GM12878 (cell line): Measurements from ENCODE around the gene USP10. TPM values are rescaled to one million over a fixed set of nuclear protein-coding genes. Genes with fewer than 3 reads are reported as not detected.

Source experiments
- ATAC-seq: fragments of 200-7000 bp; cut with Tn5 transposase; 3 replicates; pipeline ENCODE4 v1.9.1; 2020; ENCODE audit warnings: mild to moderate bottlenecking, moderate library complexity
- BruUV-seq: library from RNA; stranded (reverse); fragments of 400-500 nt; replicated peaks from 2 replicates; lab custom pipeline; 2021; lab: Mats Ljungman, UMichigan
- CTCF ChIA-PET: fragments of 300-600 bp; sonication (Branson Sonifier 250); formaldehyde crosslinking; extraction: SDS; loops from one replicate; lab custom pipeline; 2021; ENCODE audit warnings: inconsistent platforms; lab: Yijun Ruan, JAX
- POLR2A ChIA-PET: fragments of 350-600 bp; formaldehyde crosslinking; extraction: SDS; loops from one replicate; lab custom pipeline; 2021; ENCODE audit warnings: inconsistent platforms; lab: Charles Lee
- RAD21 ChIA-PET: fragments of 300-600 bp; sonication (Branson Sonifier 250); formaldehyde crosslinking; loops from one replicate; lab custom pipeline; 2023; ENCODE audit warnings: antibody characterized with exemption; ENCODE audit not compliant: unreplicated experiment; lab: Charles Lee
- SMC1A ChIA-PET: fragments of 300-600 bp; sonication (Branson Sonifier 250); formaldehyde crosslinking; loops from one replicate; lab custom pipeline; 2023; ENCODE audit not compliant: unreplicated experiment, uncharacterized antibody; lab: Charles Lee
- DNase-seq: peaks from one replicate; pipeline ENCODE4 v3.0.0-alpha.2; 2011; ENCODE audit warnings: low read depth, low spot score
- FAIRE-seq: peaks from 3 replicates; lab custom pipeline; 2011; peaks lifted over from hg19 to GRCh38; lab: Jason Lieb, UNC
- H2AFZ ChIP-seq: 2 replicates; pipeline ENCODE4 v1.6.0; 2011; ENCODE audit warnings: low read depth, low read length, control low read depth; ENCODE audit not compliant: control insufficient read depth
- H3K27ac ChIP-seq: 2 replicates; pipeline ENCODE4 v1.5.1; 2011; ENCODE audit warnings: control low read depth; ENCODE audit not compliant: control insufficient read depth, insufficient read depth
- H3K27me3 ChIP-seq, 2 experiments: replicated peaks in 1 of 2; 2 replicates each; pipeline versions ENCODE4 v1.6.0 to v1.6.1; 2011; ENCODE audit warnings: low read length in 1 of 2; ENCODE audit not compliant: control insufficient read depth in 2 of 2, insufficient read depth in 2 of 2
- H3K36me3 ChIP-seq, 2 experiments: 2 replicates each; pipeline ENCODE4 v1.5.1; 2011; ENCODE audit warnings: low read length in 1 of 2; ENCODE audit not compliant: control insufficient read depth in 2 of 2, insufficient read depth in 2 of 2
- H3K4me1 ChIP-seq: 2 replicates; pipeline ENCODE4 v1.6.1; 2011; ENCODE audit warnings: mild to moderate bottlenecking, low read length, moderate library complexity, mixed read lengths; ENCODE audit not compliant: control insufficient read depth, insufficient read depth
- H3K4me2 ChIP-seq: 2 replicates; pipeline ENCODE4 v1.6.0; 2011; ENCODE audit warnings: control low read depth; ENCODE audit not compliant: control insufficient read depth, insufficient read depth
- H3K4me3 ChIP-seq: fragments of 200-600 bp; sonication (generic); 2 replicates; pipeline ENCODE4 v1.5.1; 2016
- H3K79me2 ChIP-seq: 2 replicates; pipeline ENCODE4 v1.6.0; 2011; ENCODE audit warnings: low read length; ENCODE audit not compliant: control insufficient read depth, insufficient read depth
- H3K9ac ChIP-seq: 2 replicates; pipeline ENCODE4 v1.8.0; 2011; ENCODE audit warnings: low read length, control low read depth, mixed read lengths; ENCODE audit not compliant: control insufficient read depth, insufficient read depth
- H3K9me3 ChIP-seq: replicated peaks from 3 replicates; pipeline ENCODE4 v1.5.1; 2011; ENCODE audit warnings: mild to moderate bottlenecking, low read length; ENCODE audit not compliant: control insufficient read depth, insufficient read depth
- H4K20me1 ChIP-seq: 2 replicates; pipeline ENCODE4 v1.6.0; 2011; ENCODE audit not compliant: control insufficient read depth, insufficient read depth
- JUNB ChIP-seq: IDR thresholded peaks from 2 replicates; pipeline ENCODE4 v1.6.1; 2016; ENCODE audit warnings: antibody characterized with exemption, mild to moderate bottlenecking
- NFYB ChIP-seq: IDR thresholded peaks from 2 replicates; pipeline ENCODE4 v1.6.1; 2011; ENCODE audit warnings: low read depth, mild to moderate bottlenecking, low read length, improper control_type of control experiment, moderate library complexity; ENCODE audit not compliant: insufficient read depth
- RCOR1 ChIP-seq: conservative IDR thresholded peaks from 2 replicates; pipeline ENCODE4 v1.6.1; 2012; ENCODE audit warnings: low read depth, low read length, improper control_type of control experiment
- WGBS: methylation state at CpG from one replicate; pipeline ENCODE4 v1.1.6; 2016; ENCODE audit warnings: low lambda C conversion rate; ENCODE audit not compliant: insufficient replicate concordance, insufficient coverage; ENCODE audit errors: missing lambda C conversion rate; 5-methylcytosine and 5-hydroxymethylcytosine counted together
- in situ Hi-C: fragments of 300-500 bp; cut with MboI; formaldehyde crosslinking; loops from 9 replicates; pipeline ENCODE4 v1.14.3; 2018; ENCODE audit warnings: mixed read lengths
- intact Hi-C: fragments of 100-400 bp; cut with micrococcal nuclease; formaldehyde crosslinking; loops from one replicate; pipeline ENCODE4 v1.14.2; 2022; ENCODE audit not compliant: unreplicated experiment
- polyA plus RNA-seq, 11 experiments: library from polyadenylated mRNA; depleted of rRNA in 4 of 11; unstranded in 6 of 11; stranded (reverse) in 5 of 11; fragments of >200 nt; fragmentation: Nextera tagmentation in 4 of 11; fragmentation: Illumina TruSeq in 1 of 11; extraction: Ambion mirVana in 4 of 11; extraction: Trizol in 1 of 11; gene quantifications; 1 replicate in 1 of 11; 2 replicates in 10 of 11; pipeline versions ENCODE4 v1.2.1 to v1.2.3, GENCODE V29; 2011 to 2016; ENCODE audit warnings: inconsistent platforms in 2 of 11, missing spikeins in 2 of 11, low read depth in 1 of 11
- total RNA-seq, 4 experiments: library from RNA; depleted of rRNA in 3 of 4; stranded (reverse); fragments of >200 nt in 3 of 4; fragmentation: Illumina TruSeq in 1 of 4; extraction: Trizol in 1 of 4; gene quantifications; 2 replicates each; pipeline versions ENCODE4 v1.2.1 to v1.2.3, GENCODE V29; 2013 to 2021
- TF ChIP-seq, protein P1 (sequence below): IDR thresholded peaks from 2 replicates; pipeline ENCODE4 v1.6.1; 2011; ENCODE audit warnings: borderline replicate concordance, low read depth, mild to moderate bottlenecking, moderate library complexity, mixed read lengths, low read length; ENCODE audit not compliant: insufficient read depth; ENCODE audit errors: extremely low read length
- TF ChIP-seq, protein P2 (sequence below): IDR thresholded peaks from 2 replicates; pipeline ENCODE4 v1.6.1; 2011; ENCODE audit warnings: borderline replicate concordance, low read depth, mild to moderate bottlenecking, moderate library complexity, low read length; ENCODE audit not compliant: insufficient read depth, poor library complexity, severe bottlenecking

Gene USP10
- total and polyA plus RNA-seq, 10 of the 15 experiments (the other 5 are each of a cell fraction or from before 2014, with no cell fraction given): 46.1 to 160 (median 105) TPM

DNA sequence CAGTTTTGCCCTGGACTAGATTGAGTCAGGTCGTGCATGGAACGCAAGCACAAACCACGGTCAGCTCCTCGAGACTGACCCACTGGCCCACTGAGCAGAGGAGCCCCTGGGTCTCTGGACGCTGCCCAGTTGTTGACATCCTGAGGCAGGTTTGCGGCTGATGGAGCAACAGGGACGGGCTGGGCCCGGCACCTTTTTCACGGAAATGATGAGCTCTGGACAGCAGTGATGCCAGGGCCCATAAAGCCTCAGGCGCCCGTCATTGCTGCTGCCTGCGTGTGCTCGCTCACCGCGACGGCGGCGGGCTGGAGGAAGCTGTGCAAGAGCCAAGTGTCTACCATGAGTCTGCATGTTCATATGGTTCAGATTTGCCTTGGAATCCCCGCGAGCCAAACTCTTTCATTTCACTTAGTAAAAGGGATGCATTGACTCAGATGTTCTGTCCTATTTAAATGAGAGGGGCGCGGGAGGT lies 89.2 kb downstream of the USP10 start (continued):
- TF ChIP-seq JUNB (no peak), RCOR1 (no peak), NFYB (no peak)

DNA sequence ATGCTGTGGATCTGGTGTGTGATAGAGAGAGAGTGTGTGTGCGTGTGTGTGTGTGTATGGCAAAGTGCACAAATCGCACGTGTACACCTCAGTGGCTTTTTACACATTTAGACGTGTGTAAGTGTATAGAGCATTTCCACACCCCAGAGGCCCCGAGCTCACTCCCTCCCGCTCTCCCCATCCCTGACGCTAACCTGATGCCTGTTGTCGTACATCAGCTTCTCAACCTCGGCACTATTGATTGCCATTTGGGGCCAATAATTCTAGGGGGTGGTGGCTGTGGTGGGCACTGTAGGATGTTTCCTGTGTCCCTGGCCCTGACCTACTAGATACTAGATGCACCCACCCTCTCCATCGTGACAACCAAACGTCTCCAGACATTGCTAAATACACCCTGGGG lies 89.6 kb downstream of the USP10 start:
- no peak overlapping the region for H3K4me2 ChIP-seq
- no peaks in the 10 kb centered on the region; a peak in 1 of 4 replicates for H3K36me3 ChIP-seq
- ATAC-seq (no peak), FAIRE-seq (no peak), DNase-seq (no peak)
- no peak overlapping the region for H2AFZ ChIP-seq
- BruUV-seq: no TSS peak
- SMC1A ChIA-PET: no interaction called here
- in situ Hi-C loops (no loop called here), intact Hi-C loops (no loop called here)
- TF ChIP-seq, protein P1, sequence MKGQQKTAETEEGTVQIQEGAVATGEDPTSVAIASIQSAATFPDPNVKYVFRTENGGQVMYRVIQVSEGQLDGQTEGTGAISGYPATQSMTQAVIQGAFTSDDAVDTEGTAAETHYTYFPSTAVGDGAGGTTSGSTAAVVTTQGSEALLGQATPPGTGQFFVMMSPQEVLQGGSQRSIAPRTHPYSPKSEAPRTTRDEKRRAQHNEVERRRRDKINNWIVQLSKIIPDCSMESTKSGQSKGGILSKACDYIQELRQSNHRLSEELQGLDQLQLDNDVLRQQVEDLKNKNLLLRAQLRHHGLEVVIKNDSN: no peak
- TF ChIP-seq, protein P2, sequence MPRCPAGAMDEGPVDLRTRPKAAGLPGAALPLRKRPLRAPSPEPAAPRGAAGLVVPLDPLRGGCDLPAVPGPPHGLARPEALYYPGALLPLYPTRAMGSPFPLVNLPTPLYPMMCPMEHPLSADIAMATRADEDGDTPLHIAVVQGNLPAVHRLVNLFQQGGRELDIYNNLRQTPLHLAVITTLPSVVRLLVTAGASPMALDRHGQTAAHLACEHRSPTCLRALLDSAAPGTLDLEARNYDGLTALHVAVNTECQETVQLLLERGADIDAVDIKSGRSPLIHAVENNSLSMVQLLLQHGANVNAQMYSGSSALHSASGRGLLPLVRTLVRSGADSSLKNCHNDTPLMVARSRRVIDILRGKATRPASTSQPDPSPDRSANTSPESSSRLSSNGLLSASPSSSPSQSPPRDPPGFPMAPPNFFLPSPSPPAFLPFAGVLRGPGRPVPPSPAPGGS: peak; percentile 79
- no peaks in the 10 kb centered on the region for H3K79me2 ChIP-seq
- POLR2A ChIA-PET: no interaction called here
- no peaks in the 10 kb centered on the region for H4K20me1 ChIP-seq
- H3K9me3 ChIP-seq: no peaks in the 10 kb centered on the region
- RAD21 ChIA-PET: no interaction called here
- CTCF ChIA-PET: interaction anchor here (1.2 kb wide), 1 partner anchor 163 kb away, joined by 4 read pairs; no protein-coding TSS in a partner anchor
- no peaks in the 10 kb centered on the region for H3K4me1 ChIP-seq
- no peak overlapping the region for H3K4me3 ChIP-seq
- no peaks in the 10 kb centered on the region for H3K27me3 ChIP-seq
- H3K9ac ChIP-seq: no peak overlapping the region
- 65% methylated on average over 11 of the region's 11 CpGs for WGBS
- H3K27ac ChIP-seq: no peak overlapping the region
